ENCODE measurements around the gene RYR1. TPM values are rescaled to one million over a fixed set of nuclear protein-coding genes. Genes with fewer than 3 reads are reported as not detected.

Gene RYR1
- polyA plus RNA-seq, 1 experiment: not detected

- TF ChIP-seq CTCF (IDR thresholded peaks at IDR 0.05; ENCODE audit: low read depth, low read length): no peak
- ChIA-PET POLR2A (no interaction called here), CTCF (no interaction called here)
- no peak overlapping the region for H3K4me3 ChIP-seq (ENCODE audit: low read depth, low read length)
- no peak overlapping the region for H3K27ac ChIP-seq (ENCODE audit: low read depth, low read length)
- H3K9me3 ChIP-seq (ENCODE audit: control insufficient read depth, insufficient read depth, low read length): no peaks in the 10 kb centered on the region; the same call in 1 of the 2 replicates
- DNase-seq (ENCODE audit: low read depth, low spot score): no peak
- H3K27me3 ChIP-seq (ENCODE audit: control insufficient read depth, insufficient read depth, low read length): no peaks in the 10 kb centered on the region
Observed at GRCh38 chr19:38615007-38615581, 181.6 kb downstream of the RYR1 start.

- Histone ChIP-seq H3K4me3 (ENCODE audit: low read depth, low read length) (no peak overlapping the region), H3K27ac (ENCODE audit: low read depth, low read length) (no peak overlapping the region), H3K27me3 (ENCODE audit: control insufficient read depth, insufficient read depth, low read length) (no peaks in the 10 kb centered on the region), H3K9me3 (ENCODE audit: control insufficient read depth, insufficient read depth, low read length) (no peaks in the 10 kb centered on the region; the same call in 1 of the 2 replicates)
- TF ChIP-seq CTCF (IDR thresholded peaks at IDR 0.05; ENCODE audit: low read depth, low read length): no peak
- DNase-seq (ENCODE audit: low read depth, low spot score): no peak
- CTCF ChIA-PET: interaction anchor here (1.0 to 1.2 kb wide), 2 partner anchors 18 to 314 kb away, joined by 3 read pairs; partner anchors contain the start of genes MRPS12 and SARS2
- POLR2A ChIA-PET: no interaction called here
Observed at GRCh38 chr19:38616265-38616664, 182.8 kb downstream of the RYR1 start.

- Histone ChIP-seq H3K4me3 (ENCODE audit: low read depth, low read length) (no peak overlapping the region), H3K9me3 (ENCODE audit: control insufficient read depth, insufficient read depth, low read length) (no peaks in the 10 kb centered on the region; the same call in 1 of the 2 replicates), H3K27me3 (ENCODE audit: control insufficient read depth, insufficient read depth, low read length) (no peaks in the 10 kb centered on the region), H3K27ac (ENCODE audit: low read depth, low read length) (no peak overlapping the region)
- CTCF ChIA-PET: interaction anchor here (0.6 to 4.1 kb wide), 3 partner anchors 17 to 313 kb away, joined by 3 to 19 read pairs (median 3); partner anchors contain the start of genes MRPS12 and SARS2
- POLR2A ChIA-PET: interaction anchor here (1.1 kb wide), 1 partner anchor 283 kb away, joined by 3 read pairs; the partner anchor contains the start of gene NFKBIB
- no peak for TF ChIP-seq CTCF (IDR thresholded peaks at IDR 0.05; ENCODE audit: low read depth, low read length)
- no peak for DNase-seq (ENCODE audit: low read depth, low spot score)
Observed at GRCh38 chr19:38617283-38617763, 183.8 kb downstream of the RYR1 start.

GRCh38 chr19:38617764-38618589, 184.5 kb downstream of the RYR1 start, which contains the start of gene MAP4K1:
TSS of gene MAP4K1 (minus strand) at chr19:38617953. CDS start at chr19:38617895, 58 bp downstream.
- CTCF ChIA-PET: interaction anchor here (1.2 to 4.1 kb wide), 5 partner anchors 17 to 312 kb away, joined by 3 to 25 read pairs (median 6); partner anchors contain the start of genes FAM98C, MRPS12 and SARS2
- POLR2A ChIA-PET: interaction anchor here (1.1 to 1.6 kb wide), 4 partner anchors 17 to 282 kb away, joined by 3 to 11 read pairs (median 4); partner anchors contain the start of genes ACTN4 and NFKBIB
- no peak for DNase-seq (ENCODE audit: low read depth, low spot score)
- Histone ChIP-seq H3K27ac (ENCODE audit: low read depth, low read length) (peak within 1 kb of the TSS; percentile 43), H3K27me3 (ENCODE audit: control insufficient read depth, insufficient read depth, low read length) (no peaks in the 10 kb centered on the region), H3K9me3 (ENCODE audit: control insufficient read depth, insufficient read depth, low read length) (no peaks in the 10 kb centered on the region; the same call in 1 of the 2 replicates), H3K4me3 (ENCODE audit: low read depth, low read length) (peak within 1 kb of the TSS; percentile 97)
- no peak for TF ChIP-seq CTCF (IDR thresholded peaks at IDR 0.05; ENCODE audit: low read depth, low read length)
